HepG2 (cell line): ENCODE results near the gene S1PR2. TPM values are rescaled to one million over a fixed set of nuclear protein-coding genes. Genes with fewer than 3 reads are reported as not detected.
A peak's percentile ranks its signal among the peaks of the same experiment; 100 is the strongest.

Experiments
- ARNT ChIP-seq: fragments of 450-650 bp; IDR thresholded peaks from 2 replicates; pipeline ENCODE4 v1.6.1; 2017
- ATF2 ChIP-seq: sonication (generic); formaldehyde crosslinking; IDR thresholded peaks from 2 replicates; pipeline ENCODE4 v1.4.0; 2020; ENCODE audit warnings: missing genetic modification reagents
- CC2D1A ChIP-seq: sonication (generic); formaldehyde crosslinking; IDR thresholded peaks from 2 replicates; pipeline ENCODE4 v1.8.1; 2023; ENCODE audit warnings: mild to moderate bottlenecking, missing genetic modification reagents
- GTF2F1 ChIP-seq: fragments of 150-350 bp; IDR thresholded peaks from 2 replicates; pipeline ENCODE4 v1.6.1; 2014; ENCODE audit warnings: low read length
- HNRNPH1 ChIP-seq: fragments of 200-400 bp; formaldehyde crosslinking; optimal IDR thresholded peaks from 2 replicates; pipeline ENCODE3; 2017; ENCODE audit warnings: mild to moderate bottlenecking, low read depth, low read length
- KAT8 ChIP-seq: IDR thresholded peaks from 2 replicates; pipeline ENCODE4 v1.6.1; 2016; ENCODE audit warnings: missing genetic modification reagents, missing compliant biosample characterization
- MED1 ChIP-seq: sonication (generic); formaldehyde crosslinking; IDR thresholded peaks from 2 replicates; pipeline ENCODE4 v1.4.0; 2020; ENCODE audit warnings: missing genetic modification reagents
- MTA1 ChIP-seq: sonication (generic); formaldehyde crosslinking; IDR thresholded peaks from 2 replicates; pipeline ENCODE4 v1.4.0; 2020; ENCODE audit warnings: missing genetic modification reagents, mild to moderate bottlenecking, borderline replicate concordance
- NR0B2 ChIP-seq: sonication (generic); formaldehyde crosslinking; IDR thresholded peaks from 2 replicates; pipeline ENCODE4 v1.4.0; 2020; ENCODE audit warnings: mild to moderate bottlenecking, missing genetic modification reagents
- ONECUT2 ChIP-seq: sonication (generic); formaldehyde crosslinking; IDR thresholded peaks from 2 replicates; pipeline ENCODE4 v1.4.0; 2020; ENCODE audit warnings: missing genetic modification reagents
- RAD51 ChIP-seq: fragments of 450-650 bp; IDR thresholded peaks from 2 replicates; pipeline ENCODE4 v1.6.1; 2016; ENCODE audit warnings: borderline replicate concordance
- REL ChIP-seq: sonication (generic); formaldehyde crosslinking; conservative IDR thresholded peaks from 2 replicates; pipeline ENCODE4 v1.8.0; 2022; ENCODE audit warnings: mild to moderate bottlenecking, missing genetic modification reagents, moderate library complexity
- SKIL ChIP-seq: sonication (generic); formaldehyde crosslinking; IDR thresholded peaks from 2 replicates; pipeline ENCODE4 v1.8.0; 2022; ENCODE audit warnings: missing genetic modification reagents, mild to moderate bottlenecking, moderate library complexity, borderline replicate concordance
- STAG1 ChIP-seq: sonication (generic); formaldehyde crosslinking; IDR thresholded peaks from 2 replicates; pipeline ENCODE4 v1.4.0; 2020; ENCODE audit warnings: missing genetic modification reagents
- ZIK1 ChIP-seq: sonication (generic); formaldehyde crosslinking; IDR thresholded peaks from 2 replicates; pipeline ENCODE4 v1.5.0; 2020; ENCODE audit warnings: mild to moderate bottlenecking, low read depth, missing genetic modification reagents, borderline replicate concordance
- ZNF136 ChIP-seq: sonication (generic); formaldehyde crosslinking; IDR thresholded peaks from 2 replicates; pipeline ENCODE4 v1.8.1; 2022; ENCODE audit warnings: low read depth, mild to moderate bottlenecking, moderate library complexity, missing genetic modification reagents
- ZNF253 ChIP-seq: sonication (generic); formaldehyde crosslinking; IDR thresholded peaks from 2 replicates; pipeline ENCODE4 v1.8.0; 2022; ENCODE audit warnings: mild to moderate bottlenecking, missing genetic modification reagents, borderline replicate concordance
- ZNF33A ChIP-seq: sonication (generic); formaldehyde crosslinking; IDR thresholded peaks from 2 replicates; pipeline ENCODE4 v1.5.1; 2020; ENCODE audit warnings: missing genetic modification reagents, mild to moderate bottlenecking, moderate library complexity, borderline replicate concordance
- ZNF550 ChIP-seq: sonication (generic); formaldehyde crosslinking; IDR thresholded peaks from 2 replicates; pipeline ENCODE4 v1.4.0; 2020; ENCODE audit warnings: mild to moderate bottlenecking, missing genetic modification reagents, borderline replicate concordance
- ZNF552 ChIP-seq: sonication (generic); formaldehyde crosslinking; IDR thresholded peaks from 2 replicates; pipeline ENCODE4 v1.9.0; 2022; ENCODE audit warnings: missing genetic modification reagents, mild to moderate bottlenecking, borderline replicate concordance
- ZNF619 ChIP-seq: sonication (generic); formaldehyde crosslinking; IDR thresholded peaks from 2 replicates; pipeline ENCODE4 v1.4.0; 2020; ENCODE audit warnings: mild to moderate bottlenecking, missing genetic modification reagents
- ZNF781 ChIP-seq: sonication (generic); formaldehyde crosslinking; IDR thresholded peaks from 2 replicates; pipeline ENCODE4 v1.5.1; 2020; ENCODE audit warnings: borderline replicate concordance, mild to moderate bottlenecking, missing genetic modification reagents; ENCODE audit errors: not compliant biosample characterization
- polyA plus RNA-seq, 8 experiments: library from polyadenylated mRNA; depleted of rRNA in 3 of 8; stranded (reverse) in 7 of 8; unstranded in 1 of 8; fragments of >200 nt; fragmentation: Illumina TruSeq in 4 of 8; extraction: Trizol in 4 of 8; gene quantifications; 2 replicates each; pipeline versions ENCODE4 v1.2.1 to v1.2.3, GENCODE V29; 2011 to 2016; ENCODE audit warnings: low read depth in 4 of 8, missing spikeins in 1 of 8, mixed read lengths in 1 of 8; ENCODE audit not compliant: insufficient read depth in 1 of 8
- total RNA-seq, 5 experiments: library from RNA; depleted of rRNA; stranded (reverse); fragments of >200 nt; fragmentation: Illumina TruSeq; extraction: Trizol; gene quantifications; 2 replicates each; pipeline ENCODE4 v1.2.3, GENCODE V29; 2016; ENCODE audit warnings: low read depth in 1 of 5
- TF ChIP-seq, protein P1 (sequence below): sonication (generic); formaldehyde crosslinking; IDR thresholded peaks from 2 replicates; pipeline ENCODE4 v1.5.0; 2020; ENCODE audit warnings: mild to moderate bottlenecking, missing genetic modification reagents

The S1PR2 gene
- total and polyA plus RNA-seq, 2 of the 13 experiments (the other 11 are each of a cell fraction or from before 2014, with no cell fraction given) = 0.91 to 1.3 TPM

DNA sequence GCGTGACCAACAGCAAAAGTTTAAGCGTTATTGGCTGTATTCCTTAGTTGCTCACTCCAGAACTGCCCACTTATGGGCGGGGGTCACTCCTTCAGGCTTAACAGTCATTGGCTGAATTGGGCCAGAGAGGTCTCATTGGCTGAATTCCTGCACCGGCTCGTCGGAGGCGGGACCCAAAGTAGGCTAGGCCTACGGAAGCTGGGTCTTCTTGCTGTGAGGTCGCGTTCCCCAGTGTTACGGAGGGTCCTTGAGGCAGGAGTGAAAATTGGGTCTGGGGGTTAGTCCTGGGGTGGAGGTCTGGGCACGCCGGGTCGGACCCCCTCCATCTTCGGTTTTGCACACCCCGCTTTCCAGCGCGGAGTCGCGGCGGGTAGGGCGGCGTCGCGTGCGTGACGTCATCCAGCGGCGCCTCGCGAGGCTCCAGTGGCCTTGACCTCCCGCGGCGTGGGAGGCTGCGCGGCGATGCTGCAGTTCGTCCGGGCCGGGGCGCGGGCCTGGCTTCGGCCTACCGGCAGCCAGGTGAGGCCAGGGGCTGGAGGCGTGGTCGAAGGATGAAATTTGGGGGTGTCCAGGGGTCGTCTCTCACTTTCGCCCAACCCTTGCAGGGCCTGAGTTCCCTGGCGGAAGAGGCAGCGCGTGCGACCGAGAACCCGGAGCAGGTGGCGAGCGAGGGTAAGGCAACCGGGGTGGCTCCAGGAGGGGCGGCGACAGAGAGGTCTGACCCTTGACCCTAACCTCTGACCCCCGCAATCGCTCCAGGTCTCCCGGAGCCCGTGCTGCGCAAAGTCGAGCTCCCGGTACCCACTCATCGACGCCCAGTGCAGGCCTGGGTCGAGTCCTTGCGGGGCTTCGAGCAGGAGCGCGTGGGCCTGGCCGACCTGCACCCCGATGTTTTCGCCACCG lies 20.9 kb upstream of the S1PR2 start, which contains the start of gene MRPL4 (continued):
- TF ChIP-seq ATF2 (no peak), ZNF550 (0 out of 2 replicates have a peak, but pooled peaks have one; percentile 86), KAT8 (CRISPR knock-in tag) (peak; percentile 99), ZNF552 (CRISPR knock-in tag) (peak; percentile 92), ZNF619 (CRISPR knock-in tag) (0 out of 2 replicates have a peak, but pooled peaks have one; percentile 44), ZIK1 (peak; percentile 72; the same call in 1 of the 2 replicates), GTF2F1 (no peak), ONECUT2 (peak; percentile 36; the same call in 1 of the 2 replicates), MED1 (CRISPR knock-in tag) (peak; percentile 75), REL (CRISPR knock-in tag) (no peak), MTA1 (CRISPR knock-in tag) (peak; percentile 86; the same call in 1 of the 2 replicates), SKIL (peak; percentile 58; the same call in 1 of the 2 replicates), ARNT (no peak), ZNF33A (CRISPR knock-in tag) (no peak), ZNF253 (CRISPR knock-in tag) (no peak), HNRNPH1 (no peak), ZNF136 (CRISPR knock-in tag) (0 out of 2 replicates have a peak, but pooled peaks have one; percentile 63), NR0B2 (CRISPR knock-in tag) (peak; percentile 75; the same call in 1 of the 2 replicates), CC2D1A (peak; percentile 67; the same call in 1 of the 2 replicates), RAD51 (no peak), ZNF781 (CRISPR knock-in tag) (no peak), STAG1 (CRISPR knock-in tag) (peak; percentile 4; the same call in 1 of the 2 replicates)
- TF ChIP-seq, protein P1, sequence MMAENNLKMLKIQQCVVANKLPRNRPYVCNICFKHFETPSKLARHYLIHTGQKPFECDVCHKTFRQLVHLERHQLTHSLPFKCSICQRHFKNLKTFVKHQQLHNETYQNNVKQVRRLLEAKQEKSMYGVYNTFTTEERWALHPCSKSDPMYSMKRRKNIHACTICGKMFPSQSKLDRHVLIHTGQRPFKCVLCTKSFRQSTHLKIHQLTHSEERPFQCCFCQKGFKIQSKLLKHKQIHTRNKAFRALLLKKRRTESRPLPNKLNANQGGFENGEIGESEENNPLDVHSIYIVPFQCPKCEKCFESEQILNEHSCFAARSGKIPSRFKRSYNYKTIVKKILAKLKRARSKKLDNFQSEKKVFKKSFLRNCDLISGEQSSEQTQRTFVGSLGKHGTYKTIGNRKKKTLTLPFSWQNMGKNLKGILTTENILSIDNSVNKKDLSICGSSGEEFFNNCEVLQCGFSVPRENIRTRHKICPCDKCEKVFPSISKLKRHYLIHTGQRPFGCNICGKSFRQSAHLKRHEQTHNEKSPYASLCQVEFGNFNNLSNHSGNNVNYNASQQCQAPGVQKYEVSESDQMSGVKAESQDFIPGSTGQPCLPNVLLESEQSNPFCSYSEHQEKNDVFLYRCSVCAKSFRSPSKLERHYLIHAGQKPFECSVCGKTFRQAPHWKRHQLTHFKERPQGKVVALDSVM = peak; percentile 79
